DMS53 treated with DMSO at 0.1 percent for 48 hours (cell line): ENCODE measurements around the gene SEMA4A.
A peak's percentile ranks its signal among the peaks of the same experiment; 100 is the strongest.
"Not testable (repeated sequence)": the region's sequence is repeated elsewhere in the genome, so short reads cannot be mapped to it uniquely, and the experiment has no call there.

Experiments
- DNase-seq: peaks from one replicate; lab custom pipeline; 2025; ENCODE audit not compliant: unreplicated experiment; lab: John Stamatoyannopoulos, UW

Gene SEMA4A

GRCh38 chr1:156193208-156193487 lies 39.8 kb downstream of the SEMA4A start:
- DNase-seq = no peak

- DNase-seq = peak; percentile 96
Measured at GRCh38 chr1:156193488-156194299, 40.3 kb downstream of the SEMA4A start, which contains the start of gene SLC25A44. Gene SLC25A44 (plus strand): TSS chr1:156194104. CDS start chr1:156199848, 5,744 bp downstream.

GRCh38 chr1:156194300-156194652 lies 40.9 kb downstream of the SEMA4A start:
- DNase-seq = no peak

GRCh38 chr1:156195853-156196252 lies 42.5 kb downstream of the SEMA4A start:
- no peak for DNase-seq

- no peak for DNase-seq
Measured at GRCh38 chr1:156196445-156196844, 43.1 kb downstream of the SEMA4A start.

GRCh38 chr1:156198831-156199349 lies 45.5 kb downstream of the SEMA4A start:
- no peak for DNase-seq

GRCh38 chr1:156200044-156200443 lies 46.7 kb downstream of the SEMA4A start:
- DNase-seq = no peak

GRCh38 chr1:156203331-156203730 lies 49.9 kb downstream of the SEMA4A start:
- DNase-seq = no peak

GRCh38 chr1:156204686-156205085 lies 51.3 kb downstream of the SEMA4A start:
- no peak for DNase-seq

GRCh38 chr1:156211243-156211642 lies 57.9 kb downstream of the SEMA4A start:
- DNase-seq = no peak

GRCh38 chr1:156212130-156212529 lies 58.7 kb downstream of the SEMA4A start:
- DNase-seq = no peak

GRCh38 chr1:156212833-156213643 lies 59.7 kb downstream of the SEMA4A start, which contains the start of gene PMF1:
Gene PMF1 (plus strand): TSS chr1:156213007. CDS start chr1:156213016, 9 bp downstream.
- peak; percentile 93 for DNase-seq

GRCh38 chr1:156213644-156213966 lies 60.2 kb downstream of the SEMA4A start:
- no peak for DNase-seq

GRCh38 chr1:156214024-156214748 lies 60.8 kb downstream of the SEMA4A start:
- no peak for DNase-seq

- DNase-seq = not testable (repeated sequence)
Measured at GRCh38 chr1:156216361-156217086, 63.1 kb downstream of the SEMA4A start.

- no peak for DNase-seq
Measured at GRCh38 chr1:156217871-156218270, 64.5 kb downstream of the SEMA4A start.

- no peak for DNase-seq
Measured at GRCh38 chr1:156220226-156220625, 66.8 kb downstream of the SEMA4A start.

- DNase-seq = no peak
Measured at GRCh38 chr1:156221986-156222692, 68.8 kb downstream of the SEMA4A start.

- DNase-seq = no peak
Measured at GRCh38 chr1:156225677-156226014, 72.3 kb downstream of the SEMA4A start.

- no peak for DNase-seq
Measured at GRCh38 chr1:156226116-156226538, 72.7 kb downstream of the SEMA4A start.
